Epithelial cell of esophagus (primary cell): ENCODE results near the gene TAL1.

Source experiments
- DNase-seq: peaks from one replicate; pipeline ENCODE4 v3.0.0; 2010; ENCODE audit warnings: low read depth
- H3K4me3 ChIP-seq: 2 replicates; pipeline ENCODE4 v1.5.1; 2011; ENCODE audit warnings: mild to moderate bottlenecking, low read length, control low read depth
- TF ChIP-seq, protein P1 (sequence below): IDR thresholded peaks from 2 replicates; pipeline ENCODE4 v1.5.1; 2011; ENCODE audit warnings: low read depth, mild to moderate bottlenecking, low read length, control low read depth, inconsistent platforms; ENCODE audit not compliant: insufficient read depth; ENCODE audit errors: missing control alignments

TAL1 gene

DNA sequence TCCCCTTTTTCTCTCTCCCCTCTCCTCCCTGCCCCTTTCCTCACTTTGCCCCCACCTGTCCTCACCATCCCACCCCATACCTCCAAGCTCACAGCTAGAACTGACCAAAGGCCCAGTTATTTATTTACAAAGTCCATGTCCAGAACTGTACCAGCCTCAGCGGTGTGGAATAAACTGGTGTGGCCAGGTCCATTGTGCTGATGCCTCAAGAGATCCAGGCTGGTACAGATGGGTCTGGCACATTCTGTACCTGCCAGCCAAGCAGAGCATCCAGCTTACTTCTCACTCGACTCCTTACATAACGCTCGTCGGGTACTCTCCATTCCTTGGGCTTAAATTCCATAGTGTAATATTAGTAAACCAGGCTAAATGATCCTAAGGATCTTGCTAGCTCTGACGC lies 54.0 kb downstream of the TAL1 start:
- DNase-seq = no peak
- TF ChIP-seq, protein P1, sequence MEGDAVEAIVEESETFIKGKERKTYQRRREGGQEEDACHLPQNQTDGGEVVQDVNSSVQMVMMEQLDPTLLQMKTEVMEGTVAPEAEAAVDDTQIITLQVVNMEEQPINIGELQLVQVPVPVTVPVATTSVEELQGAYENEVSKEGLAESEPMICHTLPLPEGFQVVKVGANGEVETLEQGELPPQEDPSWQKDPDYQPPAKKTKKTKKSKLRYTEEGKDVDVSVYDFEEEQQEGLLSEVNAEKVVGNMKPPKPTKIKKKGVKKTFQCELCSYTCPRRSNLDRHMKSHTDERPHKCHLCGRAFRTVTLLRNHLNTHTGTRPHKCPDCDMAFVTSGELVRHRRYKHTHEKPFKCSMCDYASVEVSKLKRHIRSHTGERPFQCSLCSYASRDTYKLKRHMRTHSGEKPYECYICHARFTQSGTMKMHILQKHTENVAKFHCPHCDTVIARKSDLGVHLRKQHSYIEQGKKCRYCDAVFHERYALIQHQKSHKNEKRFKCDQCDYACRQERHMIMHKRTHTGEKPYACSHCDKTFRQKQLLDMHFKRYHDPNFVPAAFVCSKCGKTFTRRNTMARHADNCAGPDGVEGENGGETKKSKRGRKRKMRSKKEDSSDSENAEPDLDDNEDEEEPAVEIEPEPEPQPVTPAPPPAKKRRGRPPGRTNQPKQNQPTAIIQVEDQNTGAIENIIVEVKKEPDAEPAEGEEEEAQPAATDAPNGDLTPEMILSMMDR = no peak
- no peak overlapping the region for H3K4me3 ChIP-seq

DNA sequence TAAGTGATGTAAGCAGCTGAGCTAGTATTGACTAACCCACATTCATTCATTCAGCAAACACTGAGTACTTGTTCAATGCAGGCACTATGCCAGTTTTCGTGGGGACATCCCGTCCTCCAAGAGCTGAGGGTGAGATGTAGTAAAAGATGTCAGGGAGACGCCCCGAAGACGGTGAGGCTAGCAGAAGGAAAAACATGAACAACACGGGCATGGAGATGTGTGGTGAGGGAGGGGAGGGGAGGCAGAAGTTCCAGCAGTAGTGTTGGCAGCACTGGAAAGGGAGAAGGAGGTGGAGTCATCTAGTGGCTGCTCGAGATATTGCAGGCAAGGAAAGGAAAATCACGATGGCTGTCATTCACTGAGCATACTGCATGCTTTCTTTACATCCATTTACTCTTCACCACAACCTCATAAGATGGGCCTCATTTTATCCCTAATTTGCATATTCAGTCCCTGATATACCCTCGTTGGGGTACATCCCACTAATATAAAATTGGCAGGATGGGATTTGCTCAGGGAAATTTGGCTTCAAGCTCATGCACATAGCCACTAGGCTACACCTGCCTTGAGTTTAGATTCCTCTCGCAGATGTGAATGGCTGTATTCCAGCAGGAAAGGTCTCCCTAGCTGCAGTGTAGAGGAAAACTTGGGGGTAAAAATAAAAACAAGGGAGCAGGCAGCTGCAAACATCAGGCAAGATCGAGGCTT lies 56.6 kb downstream of the TAL1 start:
- TF ChIP-seq, protein P1 = peak; percentile 100
- no peak overlapping the region for H3K4me3 ChIP-seq
- peak; percentile 73 for DNase-seq

DNA sequence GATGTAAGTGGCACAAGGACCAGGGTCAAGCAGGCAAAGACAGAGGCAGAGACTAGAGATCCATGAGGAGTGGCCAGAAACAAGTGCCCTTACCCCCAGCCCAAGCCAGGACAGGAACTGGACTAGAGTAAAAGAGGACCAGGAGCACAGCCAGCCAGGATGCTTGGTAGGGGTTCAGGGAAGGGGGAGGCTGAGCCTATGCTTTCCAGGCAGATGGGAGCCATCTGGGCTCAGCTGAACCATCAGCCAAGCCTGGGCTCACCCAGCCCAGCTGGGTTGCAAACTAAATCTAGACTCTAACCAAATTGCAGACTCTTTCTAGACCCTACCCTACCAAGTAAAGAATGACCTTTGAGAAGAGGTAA lies 57.4 kb downstream of the TAL1 start:
- no peak overlapping the region for H3K4me3 ChIP-seq
- DNase-seq = no peak
- TF ChIP-seq, protein P1 = peak; percentile 1

DNA sequence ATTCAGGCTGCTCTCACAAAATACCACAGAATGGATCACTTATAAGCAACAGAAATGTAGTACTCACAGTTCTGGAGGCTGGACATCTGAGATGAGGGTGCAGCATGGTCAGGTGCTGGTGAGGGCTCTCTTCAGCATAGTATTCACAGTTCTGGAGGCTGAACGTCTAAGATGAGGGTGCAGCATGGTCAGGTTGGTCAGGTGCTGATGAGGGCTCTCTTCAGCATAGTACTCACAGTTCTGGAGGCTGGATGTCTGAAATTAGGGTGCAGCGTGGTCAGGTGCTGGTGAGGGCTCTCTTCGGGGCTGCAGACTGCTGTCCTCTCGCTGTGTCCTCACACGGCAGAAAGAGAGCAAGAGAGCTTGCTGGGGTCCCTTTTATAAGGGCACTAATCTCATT lies 59.2 kb downstream of the TAL1 start:
- H3K4me3 ChIP-seq = no peak overlapping the region
- DNase-seq = no peak
- TF ChIP-seq, protein P1 = no peak
